HepG2 (cell line): Measurements from ENCODE around the gene GP1BA. TPM values are rescaled to one million over a fixed set of nuclear protein-coding genes. Genes with fewer than 3 reads are reported as not detected.

Experiments used
- EED ChIP-seq: sonication (generic); formaldehyde crosslinking; IDR thresholded peaks from 2 replicates; pipeline ENCODE4 v1.5.0; 2020; ENCODE audit warnings: mild to moderate bottlenecking, missing genetic modification reagents
- JUND ChIP-seq: sonication (generic); formaldehyde crosslinking; IDR thresholded peaks from 2 replicates; pipeline ENCODE4 v1.8.0; 2022; ENCODE audit warnings: mild to moderate bottlenecking, missing genetic modification reagents
- PAXIP1 ChIP-seq: sonication (generic); formaldehyde crosslinking; conservative IDR thresholded peaks from 2 replicates; pipeline ENCODE4 v1.4.0; 2020; ENCODE audit warnings: mild to moderate bottlenecking, missing genetic modification reagents, moderate library complexity
- TBL1XR1 ChIP-seq: fragments of 150-350 bp; IDR thresholded peaks from 2 replicates; pipeline ENCODE4 v1.6.1; 2014; ENCODE audit warnings: borderline replicate concordance, low read length; ENCODE audit not compliant: partially characterized antibody
- ZNF160 ChIP-seq: sonication (generic); formaldehyde crosslinking; IDR thresholded peaks from 2 replicates; pipeline ENCODE4 v1.8.0; 2022; ENCODE audit warnings: mild to moderate bottlenecking, inconsistent platforms, missing genetic modification reagents
- ZNF616 ChIP-seq: sonication (generic); formaldehyde crosslinking; IDR thresholded peaks from 2 replicates; pipeline ENCODE4 v1.5.0; 2020; ENCODE audit warnings: low read depth, mild to moderate bottlenecking, missing genetic modification reagents
- polyA plus RNA-seq, 8 experiments: library from polyadenylated mRNA; depleted of rRNA in 3 of 8; stranded (reverse) in 7 of 8; unstranded in 1 of 8; fragments of >200 nt; fragmentation: Illumina TruSeq in 4 of 8; extraction: Trizol in 4 of 8; gene quantifications; 2 replicates each; pipeline versions ENCODE4 v1.2.1 to v1.2.3, GENCODE V29; 2011 to 2016; ENCODE audit warnings: low read depth in 4 of 8, missing spikeins in 1 of 8, mixed read lengths in 1 of 8; ENCODE audit not compliant: insufficient read depth in 1 of 8
- total RNA-seq, 5 experiments: library from RNA; depleted of rRNA; stranded (reverse); fragments of >200 nt; fragmentation: Illumina TruSeq; extraction: Trizol; gene quantifications; 2 replicates each; pipeline ENCODE4 v1.2.3, GENCODE V29; 2016; ENCODE audit warnings: low read depth in 1 of 5
- TF ChIP-seq, protein P1 (sequence below), 2 experiments: fragments of 450-650 bp in 1 of 2; sonication (generic) in 1 of 2; formaldehyde crosslinking; IDR thresholded peaks; 2 replicates each; pipeline versions ENCODE4 v1.5.0 to v1.8.0; 2020 to 2022; ENCODE audit warnings: mild to moderate bottlenecking in 1 of 2, missing genetic modification reagents in 1 of 2
- TF ChIP-seq, protein P2 (sequence below): sonication (generic); formaldehyde crosslinking; IDR thresholded peaks from 2 replicates; pipeline ENCODE4 v1.4.0; 2020; ENCODE audit warnings: mild to moderate bottlenecking, missing genetic modification reagents
- TF ChIP-seq, protein P3 (sequence below): IDR thresholded peaks from 2 replicates; pipeline ENCODE4 v1.6.1; 2018; ENCODE audit warnings: missing genetic modification reagents

The GP1BA gene
- total and polyA plus RNA-seq, 2 of the 13 experiments (the other 11 are each of a cell fraction or from before 2014, with no cell fraction given) = not detected

DNA sequence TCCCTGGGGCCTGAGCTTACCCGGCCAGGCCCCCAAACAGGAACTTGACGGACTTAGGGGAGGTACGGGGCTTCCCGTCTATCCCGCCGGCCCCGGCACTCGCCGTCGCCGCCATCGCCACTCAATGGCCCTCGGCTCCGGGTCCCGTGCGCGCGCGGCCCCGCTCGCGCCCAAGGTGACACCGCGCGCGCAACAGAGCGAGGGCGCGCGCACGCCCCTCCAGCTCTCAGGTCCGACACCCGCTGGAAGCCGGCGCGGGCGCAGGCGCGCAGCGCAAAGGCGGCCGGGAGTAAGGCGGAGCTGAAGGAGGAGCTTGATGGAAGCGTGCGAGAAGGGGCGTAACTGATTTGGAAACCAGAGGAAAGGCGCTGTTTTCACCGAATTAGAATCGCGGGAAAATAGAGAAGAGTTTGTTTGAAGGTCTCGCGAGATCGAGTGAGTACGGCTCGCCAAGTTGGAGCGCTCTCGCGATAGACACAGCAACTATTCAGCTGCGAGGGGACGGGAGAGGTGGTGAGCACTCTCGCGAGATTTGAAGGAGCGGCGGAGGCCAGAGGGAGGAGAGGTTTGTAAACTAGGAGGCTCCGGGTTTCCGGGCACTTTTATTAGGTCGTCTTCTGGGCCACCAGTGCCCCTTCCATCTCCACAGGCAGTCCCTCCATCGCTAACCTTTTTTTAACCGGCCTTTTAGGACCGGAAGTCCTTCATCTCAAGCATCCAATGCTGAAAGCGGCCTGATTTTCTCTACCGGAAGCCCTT, 7.9 kb downstream of the GP1BA start, which contains the start of the genes RNF167 and SLC25A11 (continued):
- TF ChIP-seq ZNF160 (CRISPR knock-in tag) = peak; percentile 65
- TF ChIP-seq, protein P1, sequence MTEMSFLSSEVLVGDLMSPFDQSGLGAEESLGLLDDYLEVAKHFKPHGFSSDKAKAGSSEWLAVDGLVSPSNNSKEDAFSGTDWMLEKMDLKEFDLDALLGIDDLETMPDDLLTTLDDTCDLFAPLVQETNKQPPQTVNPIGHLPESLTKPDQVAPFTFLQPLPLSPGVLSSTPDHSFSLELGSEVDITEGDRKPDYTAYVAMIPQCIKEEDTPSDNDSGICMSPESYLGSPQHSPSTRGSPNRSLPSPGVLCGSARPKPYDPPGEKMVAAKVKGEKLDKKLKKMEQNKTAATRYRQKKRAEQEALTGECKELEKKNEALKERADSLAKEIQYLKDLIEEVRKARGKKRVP (CRISPR knock-in tag; IDR thresholded peaks at IDR 0.05) = peak in 1 of 2 experiments; percentile 52; a peak in 1 of 4 replicates
- TF ChIP-seq PAXIP1 (CRISPR knock-in tag) = peak; percentile 40; the same call in 1 of the 2 replicates
- TF ChIP-seq, protein P2, sequence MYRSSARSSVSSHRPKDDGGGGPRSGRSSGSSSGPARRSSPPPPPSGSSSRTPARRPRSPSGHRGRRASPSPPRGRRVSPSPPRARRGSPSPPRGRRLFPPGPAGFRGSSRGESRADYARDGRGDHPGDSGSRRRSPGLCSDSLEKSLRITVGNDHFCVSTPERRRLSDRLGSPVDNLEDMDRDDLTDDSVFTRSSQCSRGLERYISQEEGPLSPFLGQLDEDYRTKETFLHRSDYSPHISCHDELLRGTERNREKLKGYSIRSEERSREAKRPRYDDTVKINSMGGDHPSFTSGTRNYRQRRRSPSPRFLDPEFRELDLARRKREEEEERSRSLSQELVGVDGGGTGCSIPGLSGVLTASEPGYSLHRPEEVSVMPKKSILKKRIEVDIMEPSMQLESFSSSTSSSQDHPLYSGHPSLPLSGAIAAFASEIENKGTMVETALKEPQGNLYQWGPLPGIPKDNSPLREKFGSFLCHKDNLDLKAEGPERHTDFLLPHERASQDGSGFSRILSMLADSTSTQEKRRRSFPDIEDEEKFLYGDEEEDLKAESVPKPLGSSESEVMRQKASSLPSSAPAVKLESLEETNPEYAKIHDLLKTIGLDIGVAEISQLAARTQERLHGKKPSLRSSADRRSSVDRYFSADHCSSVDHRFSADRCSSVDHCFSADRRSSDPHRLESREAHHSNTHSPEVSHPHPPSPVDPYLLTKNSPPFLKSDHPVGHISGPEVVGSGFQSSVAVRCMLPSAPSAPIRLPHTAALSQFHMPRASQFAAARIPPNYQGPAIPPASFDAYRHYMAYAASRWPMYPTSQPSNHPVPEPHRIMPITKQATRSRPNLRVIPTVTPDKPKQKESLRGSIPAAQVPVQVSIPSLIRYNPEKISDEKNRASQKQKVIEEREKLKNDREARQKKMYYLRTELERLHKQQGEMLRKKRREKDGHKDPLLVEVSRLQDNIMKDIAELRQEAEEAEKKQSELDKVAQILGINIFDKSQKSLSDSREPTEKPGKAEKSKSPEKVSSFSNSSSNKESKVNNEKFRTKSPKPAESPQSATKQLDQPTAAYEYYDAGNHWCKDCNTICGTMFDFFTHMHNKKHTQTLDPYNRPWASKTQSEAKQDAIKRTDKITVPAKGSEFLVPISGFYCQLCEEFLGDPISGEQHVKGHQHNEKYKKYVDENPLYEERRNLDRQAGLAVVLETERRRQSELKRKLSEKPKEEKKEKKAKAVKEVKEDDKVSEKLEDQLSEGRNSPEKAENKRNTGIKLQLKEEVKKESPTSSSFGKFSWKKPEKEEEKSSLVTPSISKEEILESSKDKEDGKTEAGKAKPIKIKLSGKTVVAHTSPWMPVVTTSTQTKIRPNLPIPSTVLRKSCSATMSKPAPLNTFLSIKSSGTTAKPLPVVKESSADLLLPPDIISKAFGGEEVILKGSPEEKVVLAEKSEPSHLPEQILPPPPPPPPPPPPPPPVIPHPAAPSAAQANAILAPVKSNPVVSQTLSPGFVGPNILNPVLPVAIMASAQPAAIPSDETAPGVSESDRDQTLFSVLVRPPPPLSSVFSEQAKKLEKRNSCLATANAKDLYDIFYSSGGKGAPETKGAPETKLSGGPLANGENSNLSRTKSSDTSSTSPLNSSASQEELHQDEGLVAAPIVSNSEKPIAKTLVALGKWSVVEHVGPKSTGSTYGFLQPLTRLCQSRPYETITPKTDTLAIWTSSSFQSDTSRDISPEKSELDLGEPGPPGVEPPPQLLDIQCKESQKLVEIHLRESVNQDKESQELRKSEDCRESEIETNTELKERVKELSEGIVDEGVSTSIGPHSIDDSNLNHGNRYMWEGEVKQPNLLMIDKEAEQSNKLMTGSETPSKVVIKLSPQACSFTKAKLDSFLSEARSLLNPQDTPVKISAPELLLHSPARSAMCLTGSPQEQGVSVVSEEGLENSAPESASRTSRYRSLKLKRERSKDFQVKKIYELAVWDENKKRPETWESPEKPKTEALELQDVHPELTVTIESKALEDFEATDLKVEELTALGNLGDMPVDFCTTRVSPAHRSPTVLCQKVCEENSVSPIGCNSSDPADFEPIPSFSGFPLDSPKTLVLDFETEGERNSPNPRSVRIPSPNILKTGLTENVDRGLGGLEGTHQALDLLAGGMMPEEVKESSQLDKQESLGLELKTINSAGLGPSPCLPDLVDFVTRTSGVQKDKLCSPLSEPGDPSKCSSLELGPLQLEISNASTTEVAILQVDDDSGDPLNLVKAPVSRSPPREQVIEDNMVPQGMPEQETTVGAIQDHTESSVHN = no peak
- TF ChIP-seq, protein P3, sequence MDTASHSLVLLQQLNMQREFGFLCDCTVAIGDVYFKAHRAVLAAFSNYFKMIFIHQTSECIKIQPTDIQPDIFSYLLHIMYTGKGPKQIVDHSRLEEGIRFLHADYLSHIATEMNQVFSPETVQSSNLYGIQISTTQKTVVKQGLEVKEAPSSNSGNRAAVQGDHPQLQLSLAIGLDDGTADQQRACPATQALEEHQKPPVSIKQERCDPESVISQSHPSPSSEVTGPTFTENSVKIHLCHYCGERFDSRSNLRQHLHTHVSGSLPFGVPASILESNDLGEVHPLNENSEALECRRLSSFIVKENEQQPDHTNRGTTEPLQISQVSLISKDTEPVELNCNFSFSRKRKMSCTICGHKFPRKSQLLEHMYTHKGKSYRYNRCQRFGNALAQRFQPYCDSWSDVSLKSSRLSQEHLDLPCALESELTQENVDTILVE (CRISPR knock-in tag) = 0 out of 2 replicates have a peak, but pooled peaks have one; percentile 21
- TF ChIP-seq JUND (CRISPR knock-in tag) = no peak
- no peak for TF ChIP-seq EED (CRISPR knock-in tag)
- TF ChIP-seq ZNF616 (CRISPR knock-in tag) = no peak
- peak; percentile 10 for TF ChIP-seq TBL1XR1
